GM12878 (cell line): ENCODE results near the gene HLA-B. TPM values are rescaled to one million over a fixed set of nuclear protein-coding genes. Genes with fewer than 3 reads are reported as not detected.
A peak's percentile ranks its signal among the peaks of the same experiment; 100 is the strongest.

Experiments used
- ASH2L ChIP-seq: fragments of 300-600, 200-600 bp; sonication (generic); IDR thresholded peaks from 2 replicates; pipeline ENCODE4 v1.6.1; 2017; ENCODE audit warnings: low read depth, mild to moderate bottlenecking, borderline replicate concordance
- BCL11A ChIP-seq: IDR thresholded peaks from 2 replicates; pipeline ENCODE4 v1.6.1; 2011; ENCODE audit warnings: low read depth, low read length
- CHD1 ChIP-seq: IDR thresholded peaks from 2 replicates; pipeline ENCODE4 v1.6.1; 2012; ENCODE audit warnings: low read depth, low read length, improper control_type of control experiment
- CREB1 ChIP-seq: IDR thresholded peaks from 2 replicates; pipeline ENCODE4 v1.6.1; 2012; ENCODE audit warnings: low read depth, mild to moderate bottlenecking, inconsistent platforms
- CUX1 ChIP-seq: IDR thresholded peaks from 2 replicates; pipeline ENCODE4 v1.6.1; 2012; ENCODE audit warnings: improper control_type of control experiment, low read depth, low read length; ENCODE audit not compliant: insufficient replicate concordance
- EGR1 ChIP-seq, 2 experiments: IDR thresholded peaks; 1 replicate in 1 of 2; 2 replicates in 1 of 2; pipeline ENCODE4 v1.6.1; 2011 to 2012; ENCODE audit warnings: low read depth in 2 of 2, low read length in 2 of 2, borderline replicate concordance in 1 of 2, mild to moderate bottlenecking in 1 of 2, moderate library complexity in 1 of 2
- MYB ChIP-seq: fragments of 150-350 bp; IDR thresholded peaks from 2 replicates; pipeline ENCODE4 v1.6.1; 2014; ENCODE audit warnings: mild to moderate bottlenecking, low read depth, low read length, borderline replicate concordance
- NFIC ChIP-seq: IDR thresholded peaks from 2 replicates; pipeline ENCODE4 v1.6.1; 2012; ENCODE audit warnings: low read depth, mild to moderate bottlenecking, inconsistent platforms, low read length, moderate library complexity
- SMC3 ChIP-seq: IDR thresholded peaks from 2 replicates; pipeline ENCODE4 v1.6.1; 2011; ENCODE audit warnings: low read length, improper control_type of control experiment, borderline replicate concordance
- SP1 ChIP-seq: IDR thresholded peaks from one replicate; pipeline ENCODE4 v1.6.1; 2011; ENCODE audit warnings: low read depth, low read length
- TAF1 ChIP-seq: IDR thresholded peaks from 2 replicates; pipeline ENCODE4 v1.6.1; 2011; ENCODE audit warnings: mild to moderate bottlenecking, low read depth, low read length, borderline replicate concordance
- YY1 ChIP-seq: IDR thresholded peaks from 2 replicates; pipeline ENCODE4 v1.6.1; 2011; ENCODE audit warnings: low read depth, mild to moderate bottlenecking, low read length
- ZNF24 ChIP-seq: fragments of 450-650 bp; IDR thresholded peaks from 2 replicates; pipeline ENCODE4 v1.6.1; 2017; ENCODE audit warnings: antibody characterized with exemption, mild to moderate bottlenecking
- polyA plus RNA-seq, 11 experiments: library from polyadenylated mRNA; depleted of rRNA in 4 of 11; unstranded in 6 of 11; stranded (reverse) in 5 of 11; fragments of >200 nt; fragmentation: Nextera tagmentation in 4 of 11; fragmentation: Illumina TruSeq in 1 of 11; extraction: Ambion mirVana in 4 of 11; extraction: Trizol in 1 of 11; gene quantifications; 1 replicate in 1 of 11; 2 replicates in 10 of 11; pipeline versions ENCODE4 v1.2.1 to v1.2.3, GENCODE V29; 2011 to 2016; ENCODE audit warnings: inconsistent platforms in 2 of 11, missing spikeins in 2 of 11, low read depth in 1 of 11
- total RNA-seq, 4 experiments: library from RNA; depleted of rRNA in 3 of 4; stranded (reverse); fragments of >200 nt in 3 of 4; fragmentation: Illumina TruSeq in 1 of 4; extraction: Trizol in 1 of 4; gene quantifications; 2 replicates each; pipeline versions ENCODE4 v1.2.1 to v1.2.3, GENCODE V29; 2013 to 2021
- TF ChIP-seq, protein P1 (sequence below): IDR thresholded peaks from 2 replicates; pipeline ENCODE4 v1.6.1; 2012; ENCODE audit warnings: mild to moderate bottlenecking, low read depth, low read length
- TF ChIP-seq, protein P2 (sequence below): fragments of 150-350 bp; IDR thresholded peaks from 2 replicates; pipeline ENCODE4 v1.6.1; 2016; ENCODE audit warnings: low read depth, low read length
- TF ChIP-seq, protein P3 (sequence below): IDR thresholded peaks from 2 replicates; pipeline ENCODE4 v1.6.1; 2012; ENCODE audit warnings: low read length, inconsistent platforms

The HLA-B gene
- total and polyA plus RNA-seq, 10 of the 15 experiments (the other 5 are each of a cell fraction or from before 2014, with no cell fraction given) = 820 to 5,128 (median 3,370) TPM

DNA sequence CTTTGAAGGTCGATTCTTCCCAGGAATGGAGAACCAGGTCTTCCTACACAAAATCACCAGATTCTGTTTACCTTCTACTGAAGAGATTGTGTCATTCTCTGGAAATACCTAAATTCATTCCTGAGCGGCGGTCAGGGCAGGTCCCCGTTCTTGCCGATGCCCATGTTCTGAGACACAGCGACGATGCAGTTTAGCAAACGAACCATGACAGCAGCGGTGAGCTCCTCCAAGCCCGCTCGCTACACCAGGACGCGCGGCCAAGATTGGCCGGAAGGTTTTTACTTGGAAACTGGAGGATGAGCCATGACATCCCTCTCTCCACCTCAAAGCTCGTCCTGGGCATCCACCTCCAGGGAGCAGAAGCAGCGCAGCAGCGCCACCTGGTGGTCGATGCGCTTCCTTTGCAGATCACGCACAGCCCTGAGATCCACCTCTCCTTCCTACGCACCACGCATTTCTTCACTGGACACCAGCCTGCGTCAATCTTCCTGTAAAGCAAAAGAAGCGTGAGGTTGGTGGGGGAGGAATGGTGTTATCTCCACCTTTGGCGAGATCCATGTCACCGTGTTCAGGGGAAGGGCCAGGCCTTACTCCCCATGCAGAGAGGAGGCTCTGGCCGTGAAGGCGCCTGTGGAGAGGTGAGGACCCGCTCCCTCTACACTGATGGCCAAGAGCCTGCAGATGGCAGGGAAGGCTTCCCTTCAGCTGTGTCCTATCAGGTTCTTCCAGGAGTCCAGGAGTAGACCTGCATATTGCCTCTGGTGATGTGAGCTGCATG, 9.9 kb upstream of the HLA-B start (continued):
- no peak for TF ChIP-seq CUX1
- peak; percentile 82 for TF ChIP-seq ZNF24
- TF ChIP-seq MYB = no peak
- TF ChIP-seq CHD1 = no peak
- TF ChIP-seq BCL11A = no peak
- TF ChIP-seq EGR1 (IDR thresholded peaks at IDR 0.05; ENCODE audit: borderline replicate concordance in 1 of 2, low read depth in 2 of 2, low read length in 2 of 2) = peak in 1 of 2 experiments; percentile 29; a peak in 1 of 3 replicates
- TF ChIP-seq, protein P1, sequence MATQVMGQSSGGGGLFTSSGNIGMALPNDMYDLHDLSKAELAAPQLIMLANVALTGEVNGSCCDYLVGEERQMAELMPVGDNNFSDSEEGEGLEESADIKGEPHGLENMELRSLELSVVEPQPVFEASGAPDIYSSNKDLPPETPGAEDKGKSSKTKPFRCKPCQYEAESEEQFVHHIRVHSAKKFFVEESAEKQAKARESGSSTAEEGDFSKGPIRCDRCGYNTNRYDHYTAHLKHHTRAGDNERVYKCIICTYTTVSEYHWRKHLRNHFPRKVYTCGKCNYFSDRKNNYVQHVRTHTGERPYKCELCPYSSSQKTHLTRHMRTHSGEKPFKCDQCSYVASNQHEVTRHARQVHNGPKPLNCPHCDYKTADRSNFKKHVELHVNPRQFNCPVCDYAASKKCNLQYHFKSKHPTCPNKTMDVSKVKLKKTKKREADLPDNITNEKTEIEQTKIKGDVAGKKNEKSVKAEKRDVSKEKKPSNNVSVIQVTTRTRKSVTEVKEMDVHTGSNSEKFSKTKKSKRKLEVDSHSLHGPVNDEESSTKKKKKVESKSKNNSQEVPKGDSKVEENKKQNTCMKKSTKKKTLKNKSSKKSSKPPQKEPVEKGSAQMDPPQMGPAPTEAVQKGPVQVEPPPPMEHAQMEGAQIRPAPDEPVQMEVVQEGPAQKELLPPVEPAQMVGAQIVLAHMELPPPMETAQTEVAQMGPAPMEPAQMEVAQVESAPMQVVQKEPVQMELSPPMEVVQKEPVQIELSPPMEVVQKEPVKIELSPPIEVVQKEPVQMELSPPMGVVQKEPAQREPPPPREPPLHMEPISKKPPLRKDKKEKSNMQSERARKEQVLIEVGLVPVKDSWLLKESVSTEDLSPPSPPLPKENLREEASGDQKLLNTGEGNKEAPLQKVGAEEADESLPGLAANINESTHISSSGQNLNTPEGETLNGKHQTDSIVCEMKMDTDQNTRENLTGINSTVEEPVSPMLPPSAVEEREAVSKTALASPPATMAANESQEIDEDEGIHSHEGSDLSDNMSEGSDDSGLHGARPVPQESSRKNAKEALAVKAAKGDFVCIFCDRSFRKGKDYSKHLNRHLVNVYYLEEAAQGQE = no peak
- TF ChIP-seq TAF1 = no peak
- TF ChIP-seq SMC3 = peak; percentile 94
- no peak for TF ChIP-seq ASH2L
- TF ChIP-seq, protein P2, sequence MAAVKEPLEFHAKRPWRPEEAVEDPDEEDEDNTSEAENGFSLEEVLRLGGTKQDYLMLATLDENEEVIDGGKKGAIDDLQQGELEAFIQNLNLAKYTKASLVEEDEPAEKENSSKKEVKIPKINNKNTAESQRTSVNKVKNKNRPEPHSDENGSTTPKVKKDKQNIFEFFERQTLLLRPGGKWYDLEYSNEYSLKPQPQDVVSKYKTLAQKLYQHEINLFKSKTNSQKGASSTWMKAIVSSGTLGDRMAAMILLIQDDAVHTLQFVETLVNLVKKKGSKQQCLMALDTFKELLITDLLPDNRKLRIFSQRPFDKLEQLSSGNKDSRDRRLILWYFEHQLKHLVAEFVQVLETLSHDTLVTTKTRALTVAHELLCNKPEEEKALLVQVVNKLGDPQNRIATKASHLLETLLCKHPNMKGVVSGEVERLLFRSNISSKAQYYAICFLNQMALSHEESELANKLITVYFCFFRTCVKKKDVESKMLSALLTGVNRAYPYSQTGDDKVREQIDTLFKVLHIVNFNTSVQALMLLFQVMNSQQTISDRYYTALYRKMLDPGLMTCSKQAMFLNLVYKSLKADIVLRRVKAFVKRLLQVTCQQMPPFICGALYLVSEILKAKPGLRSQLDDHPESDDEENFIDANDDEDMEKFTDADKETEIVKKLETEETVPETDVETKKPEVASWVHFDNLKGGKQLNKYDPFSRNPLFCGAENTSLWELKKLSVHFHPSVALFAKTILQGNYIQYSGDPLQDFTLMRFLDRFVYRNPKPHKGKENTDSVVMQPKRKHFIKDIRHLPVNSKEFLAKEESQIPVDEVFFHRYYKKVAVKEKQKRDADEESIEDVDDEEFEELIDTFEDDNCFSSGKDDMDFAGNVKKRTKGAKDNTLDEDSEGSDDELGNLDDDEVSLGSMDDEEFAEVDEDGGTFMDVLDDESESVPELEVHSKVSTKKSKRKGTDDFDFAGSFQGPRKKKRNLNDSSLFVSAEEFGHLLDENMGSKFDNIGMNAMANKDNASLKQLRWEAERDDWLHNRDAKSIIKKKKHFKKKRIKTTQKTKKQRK = no peak
- TF ChIP-seq, protein P3, sequence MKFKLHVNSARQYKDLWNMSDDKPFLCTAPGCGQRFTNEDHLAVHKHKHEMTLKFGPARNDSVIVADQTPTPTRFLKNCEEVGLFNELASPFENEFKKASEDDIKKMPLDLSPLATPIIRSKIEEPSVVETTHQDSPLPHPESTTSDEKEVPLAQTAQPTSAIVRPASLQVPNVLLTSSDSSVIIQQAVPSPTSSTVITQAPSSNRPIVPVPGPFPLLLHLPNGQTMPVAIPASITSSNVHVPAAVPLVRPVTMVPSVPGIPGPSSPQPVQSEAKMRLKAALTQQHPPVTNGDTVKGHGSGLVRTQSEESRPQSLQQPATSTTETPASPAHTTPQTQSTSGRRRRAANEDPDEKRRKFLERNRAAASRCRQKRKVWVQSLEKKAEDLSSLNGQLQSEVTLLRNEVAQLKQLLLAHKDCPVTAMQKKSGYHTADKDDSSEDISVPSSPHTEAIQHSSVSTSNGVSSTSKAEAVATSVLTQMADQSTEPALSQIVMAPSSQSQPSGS = no peak
- TF ChIP-seq CREB1 = no peak
- no peak for TF ChIP-seq NFIC
- peak; percentile 80 for TF ChIP-seq YY1
- no peak for TF ChIP-seq SP1
